Activated CD4-positive, alpha-beta memory T cell treated with anti-CD3 and anti-CD28 coated beads, Interleukin-2, amount 10 ng/mL, durations not matched to agents 7 days and 5 days (primary cell): ENCODE measurements around the gene LRG1. TPM values are rescaled to one million over a fixed set of nuclear protein-coding genes. Genes with fewer than 3 reads are reported as not detected.

Experiments
- CTCF ChIA-PET: fragments of 350-600 bp; sonication (Branson Sonifier 250); formaldehyde crosslinking; loops from one replicate; lab custom pipeline; 2021; ENCODE audit warnings: antibody characterized with exemption, inconsistent platforms; lab: Charles Lee
- POLR2A ChIA-PET: fragments of 350-600 bp; sonication (Branson Sonifier 250); formaldehyde crosslinking; loops from one replicate; lab custom pipeline; 2021; ENCODE audit warnings: antibody characterized with exemption; lab: Charles Lee
- DNase-seq: peaks from one replicate; pipeline ENCODE4 v3.0.0-alpha.2; 2020
- H3K27ac Mint-ChIP-seq: one replicate; pipeline ENCODE4 v1.8.0; 2021; ENCODE audit warnings: mild to moderate bottlenecking, mixed read lengths
- H3K27me3 Mint-ChIP-seq: one replicate; pipeline ENCODE4 v1.8.0; 2021; ENCODE audit warnings: mixed read lengths
- H3K36me3 Mint-ChIP-seq: one replicate; pipeline ENCODE4 v1.8.0; 2021; ENCODE audit warnings: low read depth, mixed read lengths
- H3K4me1 Mint-ChIP-seq: one replicate; pipeline ENCODE4 v1.8.0; 2021; ENCODE audit warnings: mixed read lengths
- H3K4me3 Mint-ChIP-seq: one replicate; pipeline ENCODE4 v1.8.0; 2021; ENCODE audit warnings: mild to moderate bottlenecking, mixed read lengths
- H3K9me3 Mint-ChIP-seq: one replicate; pipeline ENCODE4 v1.8.0; 2021; ENCODE audit warnings: mixed read lengths
- total RNA-seq, 2 experiments: library from RNA; stranded (reverse); gene quantifications; one replicate each; pipeline ENCODE4 v1.2.3, GENCODE V29; 2021

LRG1 gene
- total RNA-seq, 2 experiments from 2014 or later: 0.15 to 0.18 TPM

DNA sequence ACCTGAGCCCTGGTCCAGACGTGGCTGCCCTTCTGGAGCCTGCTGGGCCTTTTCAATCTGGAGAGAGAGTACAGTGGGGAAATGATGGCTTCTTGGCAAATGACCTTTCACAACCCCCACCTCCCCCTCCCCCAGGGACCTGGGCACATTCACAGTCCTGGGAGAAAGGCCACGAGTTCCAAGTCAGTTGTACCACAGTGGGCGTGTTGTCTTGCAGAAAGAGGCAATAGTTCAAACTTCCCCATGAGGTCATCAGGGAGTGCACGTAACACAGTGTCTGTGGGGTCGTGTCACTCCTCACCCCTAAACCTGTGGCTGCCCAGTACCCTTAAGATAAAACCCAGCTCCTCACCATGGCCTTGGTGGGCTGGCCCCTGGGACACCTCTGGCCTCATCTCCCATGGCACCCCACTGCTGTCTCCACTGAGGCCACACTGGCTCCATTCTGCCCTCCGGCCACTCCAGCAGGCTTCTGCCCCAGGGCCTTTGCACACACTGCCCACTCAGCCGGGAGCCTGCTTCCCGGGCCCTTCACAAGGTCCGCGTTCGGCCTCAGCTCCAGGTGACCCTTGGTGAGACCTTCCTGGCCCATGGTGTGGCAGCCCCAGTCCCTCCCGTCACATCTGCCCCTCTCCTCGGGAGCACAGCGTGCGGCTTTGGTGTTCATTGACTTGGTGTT lies 34.8 kb downstream of the LRG1 start:
- Mint-ChIP-seq H3K27me3 (no peaks in the 10 kb centered on the region), H3K36me3 (no peaks in the 10 kb centered on the region), H3K4me3 (no peak overlapping the region), H3K9me3 (no peaks in the 10 kb centered on the region), H3K27ac (no peak overlapping the region), H3K4me1 (peaks cover 9% of the 10 kb centered on the region)
- no peak for DNase-seq
- ChIA-PET POLR2A (no interaction called here), CTCF (interaction anchor here (1.6 kb wide), 1 partner anchor 20 kb away, joined by 4 read pairs; no protein-coding TSS in a partner anchor)

DNA sequence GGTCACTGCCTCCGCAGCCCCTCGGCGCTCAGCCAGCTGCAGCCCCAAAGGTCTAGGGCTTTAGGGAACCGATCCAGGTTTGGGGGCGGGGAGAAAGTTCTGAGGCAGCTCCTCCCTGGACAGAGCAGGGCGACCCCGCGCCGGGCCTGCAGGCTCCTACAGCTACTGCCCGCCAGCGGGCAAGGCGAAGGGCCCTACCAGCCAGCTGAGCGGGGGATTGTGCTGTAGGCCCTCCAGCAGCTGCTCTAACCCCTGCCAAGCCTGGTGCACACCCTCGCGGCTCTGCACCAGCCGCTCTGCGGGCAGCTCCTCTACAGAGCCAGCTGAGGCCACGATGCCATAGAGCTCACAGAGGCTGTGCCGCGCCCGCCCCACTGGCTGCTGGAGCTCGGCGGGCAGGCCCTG lies 35.5 kb downstream of the LRG1 start:
- peaks cover 2% of the 10 kb centered on the region for H3K36me3 Mint-ChIP-seq
- no peak overlapping the region for H3K27ac Mint-ChIP-seq
- no peaks in the 10 kb centered on the region for H3K27me3 Mint-ChIP-seq
- H3K9me3 Mint-ChIP-seq: no peaks in the 10 kb centered on the region
- POLR2A ChIA-PET: no interaction called here
- H3K4me1 Mint-ChIP-seq: peaks cover 9% of the 10 kb centered on the region
- H3K4me3 Mint-ChIP-seq: no peak overlapping the region
- CTCF ChIA-PET: interaction anchor here (1.6 kb wide), 1 partner anchor 20 kb away, joined by 4 read pairs; no protein-coding TSS in a partner anchor
- DNase-seq: no peak

DNA sequence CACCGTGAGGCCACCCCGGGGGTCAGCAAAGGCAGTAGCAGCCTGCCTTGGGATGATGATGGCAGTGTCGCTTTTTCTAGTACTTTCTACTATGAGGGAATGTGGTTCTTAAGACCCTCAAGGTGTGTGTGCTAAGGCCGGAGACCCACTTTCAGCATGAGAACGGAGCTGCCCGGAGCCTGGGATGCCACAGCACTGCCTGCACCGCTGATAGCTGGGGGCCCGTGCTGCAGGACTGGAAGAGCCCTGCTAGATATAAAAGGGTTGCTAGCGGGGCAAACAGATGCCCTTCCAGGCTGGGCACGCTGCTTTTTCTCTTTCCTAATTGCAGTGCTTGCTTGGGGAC lies 36.0 kb downstream of the LRG1 start:
- no peaks in the 10 kb centered on the region for H3K27me3 Mint-ChIP-seq
- no peak overlapping the region for H3K4me3 Mint-ChIP-seq
- ChIA-PET POLR2A (no interaction called here), CTCF (interaction anchor here (1.6 kb wide), 1 partner anchor 21 kb away, joined by 4 read pairs; no protein-coding TSS in a partner anchor)
- no peak overlapping the region for H3K27ac Mint-ChIP-seq
- DNase-seq: no peak
- peaks cover 9% of the 10 kb centered on the region for H3K4me1 Mint-ChIP-seq
- peaks cover 2% of the 10 kb centered on the region for H3K36me3 Mint-ChIP-seq
- H3K9me3 Mint-ChIP-seq: no peaks in the 10 kb centered on the region

DNA sequence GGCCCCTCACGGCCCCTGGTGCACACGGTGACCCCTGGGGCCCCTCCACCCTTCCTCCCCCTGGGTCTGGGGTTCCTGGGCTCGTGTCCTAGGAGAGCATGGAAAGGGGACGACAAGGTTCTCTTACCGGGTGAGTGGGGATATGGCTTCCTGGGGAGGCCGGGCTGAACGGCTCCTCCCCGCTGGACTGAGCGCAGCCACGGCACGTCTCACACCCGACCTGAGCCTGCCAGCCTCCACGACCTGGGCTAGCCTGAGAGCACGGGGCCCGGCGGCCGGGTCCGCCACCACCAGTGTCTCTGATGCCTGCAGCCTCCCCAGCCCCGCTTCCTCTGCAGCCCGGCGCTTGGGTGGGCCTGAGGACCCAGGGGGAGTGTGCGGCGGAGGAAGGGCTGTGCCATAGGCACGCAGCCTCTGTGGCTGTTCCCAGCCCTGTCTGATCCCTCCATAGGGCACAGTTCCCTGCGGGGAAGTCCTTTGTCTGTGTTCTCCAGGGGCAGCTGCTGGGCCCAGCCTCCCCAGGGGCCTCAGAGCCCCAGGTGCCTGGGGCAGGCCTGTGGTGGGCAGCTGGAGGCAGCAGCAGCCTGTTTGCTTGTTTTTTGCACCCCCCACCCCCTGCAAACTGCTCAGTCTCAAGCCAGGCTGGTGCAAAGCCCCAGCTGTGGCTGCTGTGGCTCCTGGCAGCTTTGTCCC lies 36.6 kb downstream of the LRG1 start:
- CTCF ChIA-PET: interaction anchor here (1.6 kb wide), 1 partner anchor 21 kb away, joined by 4 read pairs; no protein-coding TSS in a partner anchor
- H3K4me3 Mint-ChIP-seq: no peak overlapping the region
- no peaks in the 10 kb centered on the region for H3K27me3 Mint-ChIP-seq
- POLR2A ChIA-PET: no interaction called here
- peaks cover 9% of the 10 kb centered on the region for H3K4me1 Mint-ChIP-seq
- no peak overlapping the region for H3K27ac Mint-ChIP-seq
- peaks cover 2% of the 10 kb centered on the region for H3K36me3 Mint-ChIP-seq
- DNase-seq: no peak
- H3K9me3 Mint-ChIP-seq: no peaks in the 10 kb centered on the region

DNA sequence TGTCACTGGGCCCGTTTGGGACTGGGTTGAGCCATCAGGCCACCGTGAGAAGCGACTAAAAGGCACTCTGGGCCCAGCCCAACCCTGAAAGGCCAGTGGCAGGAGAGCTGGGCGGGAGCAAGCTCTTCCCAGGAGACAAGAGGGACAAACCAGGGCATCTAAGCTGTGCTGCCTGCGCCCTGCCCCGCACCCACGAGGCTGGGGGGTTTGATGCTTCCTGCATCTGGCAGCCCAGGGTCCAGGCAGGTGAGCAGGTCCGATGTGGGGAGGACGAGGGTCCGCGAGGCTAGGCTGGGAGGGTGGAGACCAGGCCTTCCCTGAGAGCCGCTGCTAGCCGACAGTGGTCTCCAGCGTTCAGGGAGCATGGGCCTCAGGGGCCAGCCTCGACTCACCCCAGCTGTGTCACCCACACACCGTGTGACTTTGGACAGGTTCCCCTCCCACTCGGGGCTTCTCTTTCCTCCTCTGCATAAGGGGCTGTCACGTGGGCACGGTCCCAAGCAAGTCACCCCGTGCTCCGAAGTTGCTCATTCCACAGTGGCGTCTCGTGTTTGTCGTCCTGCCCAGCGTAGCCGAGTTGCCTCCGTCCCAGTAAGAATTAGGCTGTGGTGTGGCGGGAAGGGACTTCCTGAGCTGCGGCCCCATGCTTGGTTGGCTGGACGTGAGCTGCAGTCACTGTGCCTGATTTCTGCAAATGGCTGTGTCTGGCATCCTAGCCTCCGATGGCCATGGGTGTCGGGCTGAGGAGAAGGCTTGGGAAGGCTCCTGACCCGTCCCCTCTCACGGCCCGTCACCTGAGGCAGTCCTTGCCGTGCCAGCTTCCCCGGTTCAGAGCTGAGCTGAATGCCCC lies 37.3 kb downstream of the LRG1 start:
- DNase-seq: no peak
- Mint-ChIP-seq H3K4me1 (peaks cover 9% of the 10 kb centered on the region), H3K27me3 (no peaks in the 10 kb centered on the region), H3K27ac (no peak overlapping the region), H3K4me3 (no peak overlapping the region), H3K9me3 (no peaks in the 10 kb centered on the region), H3K36me3 (peaks cover 2% of the 10 kb centered on the region)
- CTCF ChIA-PET: no interaction called here
- POLR2A ChIA-PET: no interaction called here

DNA sequence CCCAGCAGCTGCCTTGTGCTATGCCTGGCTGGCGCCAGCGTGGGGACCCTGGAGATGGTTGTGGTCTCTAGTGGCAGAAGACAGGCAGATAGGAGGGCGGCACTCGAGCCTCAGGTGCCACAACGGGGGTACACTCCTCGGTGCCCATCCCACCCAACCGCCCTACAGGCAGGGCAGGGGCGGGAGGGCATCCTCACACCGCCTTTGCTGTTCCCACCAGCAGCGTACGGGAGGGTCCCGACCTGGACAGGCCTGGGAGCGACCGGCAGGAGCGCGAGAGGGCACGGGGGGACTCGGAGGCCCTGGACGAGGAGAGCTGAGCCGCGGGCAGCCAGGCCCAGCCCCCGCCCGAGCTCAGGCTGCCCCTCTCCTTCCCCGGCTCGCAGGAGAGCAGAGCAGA lies 38.1 kb downstream of the LRG1 start:
- ChIA-PET POLR2A (no interaction called here), CTCF (no interaction called here)
- Mint-ChIP-seq H3K9me3 (no peaks in the 10 kb centered on the region), H3K27ac (no peak overlapping the region), H3K27me3 (no peaks in the 10 kb centered on the region), H3K4me3 (no peak overlapping the region), H3K4me1 (peaks cover 6% of the 10 kb centered on the region), H3K36me3 (peaks cover 2% of the 10 kb centered on the region)
- DNase-seq: no peak

DNA sequence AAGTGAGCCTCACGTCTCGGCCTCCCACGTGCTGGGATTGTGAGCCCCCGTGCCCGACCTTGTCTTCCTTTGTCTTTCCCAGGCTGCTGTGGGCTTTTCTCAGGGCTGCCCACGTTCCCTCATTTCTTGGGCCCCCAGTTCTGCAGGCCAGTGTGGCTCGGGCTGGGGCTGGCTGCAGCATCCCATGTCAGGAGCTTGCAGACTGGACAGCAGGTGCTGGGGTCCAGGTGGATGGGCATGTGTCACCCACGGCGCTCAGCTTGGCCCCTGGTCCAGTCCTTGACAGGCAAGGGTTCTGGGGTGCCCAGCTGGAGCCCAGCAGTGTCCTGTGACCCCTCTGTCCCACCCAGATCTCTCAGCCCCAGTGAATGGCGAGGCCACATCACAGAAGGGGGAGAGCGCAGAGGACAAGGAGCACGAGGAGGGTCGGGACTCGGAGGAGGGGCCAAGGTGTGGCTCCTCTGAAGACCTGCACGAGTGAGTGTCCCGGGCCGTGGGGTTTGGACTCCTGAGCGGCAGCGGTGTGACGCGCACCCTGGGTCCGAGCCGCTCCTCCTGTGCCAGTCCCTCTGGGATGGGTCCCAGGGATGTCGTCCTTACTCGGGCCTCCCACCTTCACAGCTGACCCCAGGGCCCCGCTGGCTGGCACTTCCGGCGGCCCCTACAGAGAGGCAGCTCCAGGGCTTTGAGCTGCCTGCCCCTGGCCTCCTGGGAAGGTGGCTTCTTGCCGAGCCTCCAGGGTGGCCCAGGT lies 38.8 kb downstream of the LRG1 start:
- CTCF ChIA-PET: no interaction called here
- no peak for DNase-seq
- peaks cover 2% of the 10 kb centered on the region for H3K36me3 Mint-ChIP-seq
- POLR2A ChIA-PET: no interaction called here
- no peaks in the 10 kb centered on the region for H3K4me1 Mint-ChIP-seq
- H3K27ac Mint-ChIP-seq: no peak overlapping the region
- H3K27me3 Mint-ChIP-seq: no peaks in the 10 kb centered on the region
- no peak overlapping the region for H3K4me3 Mint-ChIP-seq
- no peaks in the 10 kb centered on the region for H3K9me3 Mint-ChIP-seq

DNA sequence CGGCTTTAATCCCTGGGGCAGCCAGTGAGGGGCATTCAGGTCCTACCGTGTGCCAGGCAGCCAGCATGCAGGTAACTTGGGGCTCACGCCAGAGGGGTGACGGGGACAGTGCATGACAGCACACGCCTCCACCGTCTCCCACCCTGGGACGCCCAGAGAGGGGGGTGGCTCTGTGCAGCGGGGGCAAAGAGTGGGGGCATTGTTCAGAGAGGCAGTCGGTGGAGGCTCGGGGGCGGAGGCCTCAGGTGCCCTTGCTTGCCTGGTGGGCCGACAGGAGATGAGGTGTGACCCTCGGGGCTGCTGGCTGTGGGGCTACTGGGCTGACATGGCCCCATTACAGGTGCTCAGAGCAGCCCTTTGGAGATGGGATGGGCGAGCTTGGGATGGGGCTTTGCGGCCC lies 40.0 kb downstream of the LRG1 start:
- Mint-ChIP-seq H3K36me3 (peaks cover 7% of the 10 kb centered on the region), H3K27ac (no peak overlapping the region), H3K9me3 (no peaks in the 10 kb centered on the region), H3K4me1 (no peaks in the 10 kb centered on the region), H3K27me3 (no peaks in the 10 kb centered on the region), H3K4me3 (no peak overlapping the region)
- POLR2A ChIA-PET: no interaction called here
- CTCF ChIA-PET: no interaction called here
- DNase-seq: no peak

DNA sequence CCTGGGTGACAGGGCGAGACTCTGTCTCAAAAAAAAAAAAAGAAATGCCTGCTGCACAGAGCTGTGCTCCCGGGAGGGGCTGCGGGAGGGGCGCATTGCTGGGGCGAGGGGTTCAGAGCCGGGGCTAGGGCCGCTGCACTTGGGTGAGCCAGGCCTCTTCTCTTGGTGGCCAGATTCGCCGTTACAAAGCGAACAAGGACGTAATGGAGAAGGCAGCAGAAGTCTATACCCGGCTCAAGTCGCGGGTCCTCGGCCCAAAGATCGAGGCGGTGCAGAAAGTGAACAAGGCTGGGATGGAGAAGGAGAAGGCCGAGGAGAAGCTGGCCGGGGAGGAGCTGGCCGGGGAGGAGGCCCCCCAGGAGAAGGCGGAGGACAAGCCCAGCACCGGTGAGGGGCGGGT lies 40.5 kb downstream of the LRG1 start:
- POLR2A ChIA-PET: no interaction called here
- no peak overlapping the region for H3K4me3 Mint-ChIP-seq
- no peaks in the 10 kb centered on the region for H3K27me3 Mint-ChIP-seq
- no peaks in the 10 kb centered on the region for H3K4me1 Mint-ChIP-seq
- no peak for DNase-seq
- H3K9me3 Mint-ChIP-seq: no peaks in the 10 kb centered on the region
- H3K36me3 Mint-ChIP-seq: peaks cover 10% of the 10 kb centered on the region
- CTCF ChIA-PET: no interaction called here
- no peak overlapping the region for H3K27ac Mint-ChIP-seq

DNA sequence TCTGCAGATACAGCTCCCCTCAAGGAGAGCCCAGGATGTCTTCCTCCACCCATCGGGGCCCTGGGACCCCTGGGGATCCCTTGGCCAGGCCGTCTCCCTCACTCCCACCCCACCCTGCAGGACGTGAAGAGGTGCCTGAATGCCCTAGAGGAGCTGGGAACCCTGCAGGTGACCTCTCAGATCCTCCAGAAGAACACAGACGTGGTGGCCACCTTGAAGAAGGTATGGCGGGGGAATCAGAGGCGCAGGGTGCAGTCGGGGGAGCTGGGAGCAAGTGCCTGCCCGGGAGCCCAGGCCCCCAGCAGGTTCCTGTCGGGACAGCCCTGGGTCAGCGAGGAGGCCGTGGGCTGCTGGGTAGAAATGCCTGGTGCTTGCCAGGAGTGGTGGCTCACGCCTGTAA lies 41.1 kb downstream of the LRG1 start:
- ChIA-PET CTCF (no interaction called here), POLR2A (no interaction called here)
- no peaks in the 10 kb centered on the region for H3K27me3 Mint-ChIP-seq
- H3K4me1 Mint-ChIP-seq: no peaks in the 10 kb centered on the region
- no peaks in the 10 kb centered on the region for H3K9me3 Mint-ChIP-seq
- no peak overlapping the region for H3K27ac Mint-ChIP-seq
- DNase-seq: no peak
- H3K36me3 Mint-ChIP-seq: peaks cover 10% of the 10 kb centered on the region
- no peak overlapping the region for H3K4me3 Mint-ChIP-seq

DNA sequence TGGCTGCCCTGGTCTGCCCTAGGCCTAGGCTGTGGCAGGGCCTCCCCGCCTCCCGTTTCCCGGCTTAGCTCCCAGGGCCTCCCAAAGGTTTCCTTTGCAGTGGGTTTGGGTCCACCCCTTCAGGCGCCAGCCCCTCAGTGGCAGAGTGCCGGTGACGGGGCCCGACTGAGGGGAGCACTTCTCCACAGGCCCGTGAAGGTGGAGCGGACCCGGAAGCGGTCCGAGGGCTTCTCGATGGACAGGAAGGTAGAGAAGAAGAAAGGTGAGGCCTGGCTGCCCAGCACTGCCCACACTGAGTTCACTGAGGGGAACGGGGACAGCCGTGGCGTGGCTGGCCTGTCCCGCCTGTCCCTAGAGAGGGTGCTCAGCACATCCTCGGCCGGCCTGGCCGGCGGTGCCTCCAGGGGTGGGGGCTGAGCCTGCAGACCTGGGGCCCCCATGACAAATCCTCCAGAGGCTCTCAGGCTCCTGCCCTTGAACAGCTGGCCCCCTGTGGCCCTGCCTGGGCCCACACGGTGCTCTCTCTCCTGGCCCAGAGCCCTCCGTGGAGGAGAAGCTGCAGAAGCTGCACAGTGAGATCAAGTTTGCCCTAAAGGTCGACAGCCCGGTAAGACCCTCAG lies 42.0 kb downstream of the LRG1 start:
- Mint-ChIP-seq H3K36me3 (peaks cover 10% of the 10 kb centered on the region), H3K4me1 (no peaks in the 10 kb centered on the region), H3K4me3 (no peak overlapping the region), H3K9me3 (no peaks in the 10 kb centered on the region), H3K27ac (no peak overlapping the region), H3K27me3 (no peaks in the 10 kb centered on the region)
- DNase-seq: no peak
- CTCF ChIA-PET: no interaction called here
- POLR2A ChIA-PET: no interaction called here

DNA sequence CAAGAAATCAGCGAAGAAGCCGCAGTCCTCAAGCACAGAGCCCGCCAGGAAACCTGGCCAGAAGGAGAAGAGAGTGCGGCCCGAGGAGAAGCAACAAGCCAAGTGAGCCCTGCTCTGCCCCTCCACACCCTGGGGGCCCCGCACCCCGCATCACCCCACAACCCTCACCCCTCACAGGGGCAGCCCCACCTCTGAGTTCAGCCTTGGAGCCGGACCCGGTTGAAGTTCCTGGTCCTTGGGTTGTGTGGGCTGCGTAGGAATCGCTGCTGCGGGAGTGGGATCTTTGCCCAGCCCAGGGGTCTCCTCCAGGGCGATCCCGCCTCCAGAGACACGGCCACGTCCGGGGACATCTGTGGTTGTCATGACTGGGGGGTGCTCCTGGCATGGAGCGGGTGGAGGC lies 43.5 kb downstream of the LRG1 start:
- Mint-ChIP-seq H3K27me3 (no peaks in the 10 kb centered on the region), H3K9me3 (no peaks in the 10 kb centered on the region), H3K36me3 (peaks cover 10% of the 10 kb centered on the region), H3K27ac (no peak overlapping the region), H3K4me3 (no peak overlapping the region), H3K4me1 (no peaks in the 10 kb centered on the region)
- ChIA-PET CTCF (no interaction called here), POLR2A (no interaction called here)
- DNase-seq: no peak
